Measurements from ENCODE around the gene MINDY1.

The MINDY1 gene, protein sequence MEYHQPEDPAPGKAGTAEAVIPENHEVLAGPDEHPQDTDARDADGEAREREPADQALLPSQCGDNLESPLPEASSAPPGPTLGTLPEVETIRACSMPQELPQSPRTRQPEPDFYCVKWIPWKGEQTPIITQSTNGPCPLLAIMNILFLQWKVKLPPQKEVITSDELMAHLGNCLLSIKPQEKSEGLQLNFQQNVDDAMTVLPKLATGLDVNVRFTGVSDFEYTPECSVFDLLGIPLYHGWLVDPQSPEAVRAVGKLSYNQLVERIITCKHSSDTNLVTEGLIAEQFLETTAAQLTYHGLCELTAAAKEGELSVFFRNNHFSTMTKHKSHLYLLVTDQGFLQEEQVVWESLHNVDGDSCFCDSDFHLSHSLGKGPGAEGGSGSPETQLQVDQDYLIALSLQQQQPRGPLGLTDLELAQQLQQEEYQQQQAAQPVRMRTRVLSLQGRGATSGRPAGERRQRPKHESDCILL

DNA sequence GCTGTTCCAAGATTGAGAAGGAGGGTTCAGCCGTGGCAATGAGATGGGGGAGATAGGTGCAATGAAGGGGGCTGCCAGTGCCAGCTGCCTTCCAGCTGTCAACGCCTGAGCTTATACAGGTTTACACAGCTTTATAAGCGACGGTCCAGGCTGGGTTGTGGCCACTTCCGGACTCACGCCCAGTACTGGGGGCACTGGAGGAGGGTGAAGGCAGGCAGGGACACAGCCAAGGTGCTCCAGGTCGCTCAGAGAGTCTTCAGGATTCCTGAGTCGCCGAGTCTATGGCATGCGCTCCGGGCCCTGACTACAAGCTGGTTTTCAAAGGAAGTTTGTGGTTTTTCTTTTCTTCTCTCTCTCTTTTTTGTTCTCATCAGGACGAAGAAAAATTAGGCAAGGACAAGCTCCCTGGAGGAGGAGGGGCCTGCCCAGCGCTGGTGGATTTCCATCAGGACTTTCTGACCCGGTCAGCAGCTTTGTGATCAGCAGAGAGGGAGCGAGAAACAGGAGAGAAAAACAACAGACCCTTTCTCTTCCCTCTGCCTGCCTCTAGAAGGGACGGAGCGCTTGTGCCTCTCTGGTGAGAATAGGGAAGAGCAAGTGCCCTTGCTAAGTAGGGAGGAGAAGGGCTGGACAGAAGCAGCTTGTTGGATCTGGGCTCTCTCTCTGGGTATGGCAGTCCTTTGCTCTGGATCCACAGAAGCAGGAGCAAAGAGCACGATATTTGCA, at the start of gene MINDY1:
TSS of gene MINDY1 (minus strand) at position 576 of the 726 bp plus-strand sequence. CDS start 4,285 bp downstream, outside the sequence.
- peak; percentile 82 for DNase-seq (ENCODE audit: low read depth)

GRCh38 chr1:151056149-151056548, 49.4 kb upstream of the MINDY1 start:
- DNase-seq (ENCODE audit: low read depth) = no peak

GRCh38 chr1:151055581-151055980, 48.9 kb upstream of the MINDY1 start:
- DNase-seq (ENCODE audit: low read depth) = no peak

DNA sequence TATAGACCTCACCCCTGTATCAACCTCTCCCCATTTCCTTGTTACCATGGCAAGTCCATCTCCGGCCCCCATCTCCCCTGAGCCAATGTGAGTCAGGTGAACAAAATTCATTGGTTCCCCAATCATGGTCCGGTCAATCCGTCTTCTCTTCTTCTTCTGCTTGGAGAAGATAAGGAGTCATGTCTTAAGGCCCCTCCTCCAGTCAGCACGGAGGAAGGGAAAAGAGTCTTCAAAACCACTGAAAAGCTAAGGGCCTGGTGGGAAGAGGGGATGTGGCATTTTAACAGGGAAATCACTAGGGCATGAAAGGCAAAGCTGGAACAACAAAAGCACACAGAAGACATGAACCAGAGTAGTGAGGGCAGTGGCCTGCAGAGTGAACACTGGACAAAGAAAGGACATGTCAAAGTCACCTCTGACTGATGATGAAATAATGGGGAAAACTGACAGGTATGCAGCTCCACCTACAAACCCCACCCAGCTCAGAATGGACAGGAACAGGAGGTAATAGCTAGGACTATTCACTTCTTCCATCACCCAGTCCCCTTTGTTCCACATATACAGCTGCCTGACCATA, 48.4 kb upstream of the MINDY1 start:
- DNase-seq (ENCODE audit: low read depth) = no peak

GRCh38 chr1:151051356-151052009, 44.8 kb upstream of the MINDY1 start:
- DNase-seq (ENCODE audit: low read depth) = no peak

DNA sequence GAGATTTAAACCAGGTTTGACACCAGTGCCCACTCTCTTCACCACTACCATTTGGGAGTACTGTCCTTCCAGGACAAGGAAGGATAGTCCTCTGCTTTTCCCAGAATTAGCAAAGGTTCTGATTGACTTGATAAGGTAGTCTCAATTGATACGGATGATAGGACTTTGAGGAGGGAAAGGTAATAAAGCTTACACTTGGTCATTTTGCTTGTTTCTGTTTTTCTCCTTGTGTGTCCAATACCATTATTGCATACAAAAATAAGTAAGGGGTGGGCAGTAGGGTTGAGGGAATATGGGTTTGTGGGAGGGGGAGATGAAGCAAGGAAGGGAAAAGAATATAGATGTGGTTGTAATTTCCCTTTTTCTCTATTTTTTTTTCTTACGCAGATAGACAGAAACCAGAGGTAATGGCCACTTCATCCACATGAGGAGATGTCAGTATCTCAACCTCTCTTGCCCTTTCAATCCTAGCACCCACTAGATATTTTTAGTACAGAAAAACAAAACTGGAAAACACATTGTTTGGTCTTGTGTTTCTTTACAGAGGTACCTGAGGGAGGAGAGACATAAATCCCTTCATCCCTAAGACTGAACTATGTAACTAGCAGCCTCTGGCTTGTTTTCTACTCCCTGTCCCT, 43.5 kb upstream of the MINDY1 start:
- DNase-seq (ENCODE audit: low read depth) = no peak

GRCh38 chr1:151049458-151049857, 42.8 kb upstream of the MINDY1 start:
- no peak for DNase-seq (ENCODE audit: low read depth)

- DNase-seq (ENCODE audit: low read depth) = no peak
Observed at GRCh38 chr1:151048645-151049032, 41.9 kb upstream of the MINDY1 start.

GRCh38 chr1:151047925-151048644, 41.4 kb upstream of the MINDY1 start:
- DNase-seq (ENCODE audit: low read depth) = no peak

GRCh38 chr1:151047591-151047924, 40.9 kb upstream of the MINDY1 start, which contains the start of gene C1orf56:
TSS of gene C1orf56 (plus strand) at chr1:151047751. CDS start at chr1:151047848, 97 bp downstream.
- DNase-seq (ENCODE audit: low read depth) = no peak

- no peak for DNase-seq (ENCODE audit: low read depth)
Observed at GRCh38 chr1:151043163-151043562, 36.5 kb upstream of the MINDY1 start.

DNA sequence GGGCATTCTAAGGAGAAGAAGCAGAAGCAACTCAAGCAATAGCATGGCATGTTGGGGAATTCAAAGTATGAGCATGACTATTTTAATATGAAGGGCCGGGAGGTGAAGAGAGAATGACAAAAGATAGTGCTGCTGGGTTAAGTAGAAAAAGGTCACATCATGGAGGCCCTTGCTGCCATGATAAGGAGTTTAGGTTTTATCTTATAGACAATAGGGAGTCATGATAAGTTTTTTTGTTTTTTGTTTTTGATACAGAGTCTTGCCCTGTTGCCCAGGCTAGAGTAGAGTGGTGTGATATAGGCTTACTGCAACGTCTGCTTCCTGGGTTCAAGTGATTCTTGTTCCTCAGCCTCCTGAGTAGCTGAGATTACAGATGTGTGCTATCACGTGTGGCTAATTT, 32.8 kb upstream of the MINDY1 start:
- no peak for DNase-seq (ENCODE audit: low read depth)

DNA sequence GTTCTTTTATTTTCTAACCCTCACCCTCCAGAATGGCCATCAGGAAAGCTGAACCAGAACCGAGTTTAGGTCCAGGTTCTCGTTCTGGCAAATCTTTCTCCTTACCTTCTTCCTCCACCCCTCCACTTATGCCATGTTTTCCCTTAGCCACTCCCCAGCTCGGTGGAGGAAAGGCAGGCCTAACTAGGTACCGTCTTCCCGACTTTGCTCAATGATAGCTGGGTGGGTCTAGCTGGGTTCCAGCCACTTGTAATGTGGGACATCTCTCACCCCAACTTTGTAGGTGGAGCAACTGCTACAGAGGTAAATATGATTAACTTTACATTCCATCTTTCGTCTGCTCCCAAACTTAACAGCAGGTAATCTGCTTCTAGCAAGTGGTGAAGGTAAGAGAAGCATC, 30.3 kb upstream of the MINDY1 start:
- DNase-seq (ENCODE audit: low read depth) = no peak

DNA sequence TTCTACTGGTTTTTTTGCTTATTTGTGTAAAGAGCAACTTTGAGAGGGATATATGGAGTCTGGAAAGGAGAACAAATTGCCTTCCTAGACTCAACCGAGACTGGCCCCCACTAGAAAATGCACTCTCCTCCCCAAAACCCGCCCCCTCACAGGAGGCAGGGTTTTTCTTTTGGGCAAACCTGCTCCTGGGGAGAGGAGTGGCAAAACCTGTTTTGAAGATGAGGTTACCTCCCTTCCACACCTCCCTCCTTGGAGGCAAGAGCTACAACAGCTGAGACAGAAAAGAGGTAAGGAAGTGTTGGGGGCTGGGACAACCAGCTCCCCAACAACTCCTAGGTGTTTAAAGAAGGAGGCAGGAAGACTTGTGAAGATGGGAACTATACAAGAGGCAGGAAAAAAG, 29.7 kb upstream of the MINDY1 start, which contains the start of gene BNIPL:
TSS of gene BNIPL (plus strand) at position 231 of the 400 bp plus-strand sequence. CDS start at position 371, 140 bp downstream.
- DNase-seq (ENCODE audit: low read depth) = no peak

GRCh38 chr1:151035167-151035566, 28.5 kb upstream of the MINDY1 start:
- DNase-seq (ENCODE audit: low read depth) = no peak

GRCh38 chr1:151032164-151032563, 25.5 kb upstream of the MINDY1 start:
- no peak for DNase-seq (ENCODE audit: low read depth)

- no peak for DNase-seq (ENCODE audit: low read depth)
Observed at GRCh38 chr1:151026460-151026859, 19.8 kb upstream of the MINDY1 start.

GRCh38 chr1:151024540-151025146, 17.9 kb upstream of the MINDY1 start:
- peak; percentile 40 for DNase-seq (ENCODE audit: low read depth)

DNA sequence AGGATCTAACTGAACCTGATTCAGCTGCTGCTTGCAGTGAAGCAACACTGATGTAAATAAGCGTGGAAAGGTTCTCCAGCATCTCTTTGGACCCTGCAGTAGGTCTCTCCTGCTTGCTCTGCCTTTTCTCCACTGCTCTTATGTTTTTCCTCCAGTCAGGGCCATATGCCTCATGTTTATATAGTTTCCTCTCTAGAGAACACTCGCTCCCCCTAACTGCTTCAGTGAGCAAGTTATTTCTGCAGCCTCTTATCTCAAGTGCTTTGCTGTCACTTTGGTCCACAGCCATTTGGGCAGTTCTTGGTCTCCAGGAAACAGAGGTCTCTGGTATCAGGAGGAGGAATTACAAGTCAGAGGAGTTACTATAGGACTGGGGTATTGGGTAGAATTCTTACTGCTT, 6.8 kb upstream of the MINDY1 start:
- no peak for DNase-seq (ENCODE audit: low read depth)

GRCh38 chr1:151012684-151013471, 6.2 kb upstream of the MINDY1 start:
- no peak for DNase-seq (ENCODE audit: low read depth)
